BE2C (cell line): ENCODE data around the gene CDC37L1.

Source experiments
- DNase-seq: peaks from one replicate; pipeline ENCODE4 v3.0.0-alpha.2; 2020
- H3K27me3 ChIP-seq: fragments of 250-450 bp; sonication (Bioruptor Pico); 2 replicates; pipeline ENCODE4 v1.5.1; 2020; ENCODE audit warnings: mild to moderate bottlenecking
- H3K36me3 ChIP-seq: fragments of 250-450 bp; sonication (Bioruptor Pico); 2 replicates; pipeline ENCODE4 v1.5.1; 2020; ENCODE audit warnings: mild to moderate bottlenecking
- H3K4me1 ChIP-seq: fragments of 250-450 bp; sonication (Bioruptor Pico); 2 replicates; pipeline ENCODE4 v1.5.1; 2020
- H3K4me3 ChIP-seq: 2 replicates; pipeline ENCODE4 v1.5.1; 2011; ENCODE audit warnings: low read depth, low read length
- H3K9me3 ChIP-seq: fragments of 250-450 bp; sonication (Bioruptor Pico); 2 replicates; pipeline ENCODE4 v1.5.1; 2020
- CTCF ChIP-seq: IDR thresholded peaks from 2 replicates; pipeline ENCODE4 v1.5.1; 2012; ENCODE audit warnings: mild to moderate bottlenecking, low read depth, low read length

CDC37L1 gene

GRCh38 chr9:4706971-4707622 is 27.7 kb downstream of the CDC37L1 start:
- H3K4me1 ChIP-seq, result no peaks in the 10 kb centered on the region
- H3K9me3 ChIP-seq, result no peaks in the 10 kb centered on the region
- DNase-seq, result no peak
- peaks cover 19% of the 10 kb centered on the region for H3K36me3 ChIP-seq
- H3K27me3 ChIP-seq, result no peaks in the 10 kb centered on the region
- H3K4me3 ChIP-seq, result no peak overlapping the region
- TF ChIP-seq CTCF, result no peak

- Histone ChIP-seq H3K4me3 (no peak overlapping the region), H3K9me3 (no peaks in the 10 kb centered on the region), H3K27me3 (no peaks in the 10 kb centered on the region), H3K4me1 (no peaks in the 10 kb centered on the region), H3K36me3 (peaks cover 19% of the 10 kb centered on the region)
- no peak for TF ChIP-seq CTCF
- DNase-seq, result no peak
Measured at GRCh38 chr9:4709380-4709779, 30.0 kb downstream of the CDC37L1 start.

GRCh38 chr9:4713849-4714248 is 34.5 kb downstream of the CDC37L1 start:
- no peak for DNase-seq
- Histone ChIP-seq H3K4me3 (no peak overlapping the region), H3K9me3 (no peaks in the 10 kb centered on the region), H3K27me3 (no peaks in the 10 kb centered on the region), H3K36me3 (peaks cover 32% of the 10 kb centered on the region), H3K4me1 (no peaks in the 10 kb centered on the region)
- no peak for TF ChIP-seq CTCF

- Histone ChIP-seq H3K27me3 (no peaks in the 10 kb centered on the region), H3K4me3 (no peak overlapping the region), H3K4me1 (no peaks in the 10 kb centered on the region), H3K9me3 (no peaks in the 10 kb centered on the region), H3K36me3 (peaks cover 28% of the 10 kb centered on the region)
- no peak for DNase-seq
- TF ChIP-seq CTCF, result no peak
Measured at GRCh38 chr9:4714266-4715016, 35.1 kb downstream of the CDC37L1 start.

- Histone ChIP-seq H3K9me3 (no peaks in the 10 kb centered on the region), H3K36me3 (peaks cover 26% of the 10 kb centered on the region), H3K27me3 (no peaks in the 10 kb centered on the region), H3K4me1 (no peaks in the 10 kb centered on the region), H3K4me3 (no peak overlapping the region)
- no peak for DNase-seq
- no peak for TF ChIP-seq CTCF
Measured at GRCh38 chr9:4716163-4716562, 36.8 kb downstream of the CDC37L1 start.

- TF ChIP-seq CTCF, result no peak
- DNase-seq, result no peak
- Histone ChIP-seq H3K36me3 (peaks cover 28% of the 10 kb centered on the region), H3K4me3 (no peak overlapping the region), H3K27me3 (no peaks in the 10 kb centered on the region), H3K4me1 (no peaks in the 10 kb centered on the region), H3K9me3 (no peaks in the 10 kb centered on the region)
Measured at GRCh38 chr9:4717815-4718214, 38.4 kb downstream of the CDC37L1 start.
